ENCODE results near the gene TMEM138.

The TMEM138 gene

GRCh38 chr11:61359516-61359915 is 2.7 kb upstream of the TMEM138 start:
- H3K27ac ChIP-seq = no peak overlapping the region
- TF ChIP-seq, protein P1, sequence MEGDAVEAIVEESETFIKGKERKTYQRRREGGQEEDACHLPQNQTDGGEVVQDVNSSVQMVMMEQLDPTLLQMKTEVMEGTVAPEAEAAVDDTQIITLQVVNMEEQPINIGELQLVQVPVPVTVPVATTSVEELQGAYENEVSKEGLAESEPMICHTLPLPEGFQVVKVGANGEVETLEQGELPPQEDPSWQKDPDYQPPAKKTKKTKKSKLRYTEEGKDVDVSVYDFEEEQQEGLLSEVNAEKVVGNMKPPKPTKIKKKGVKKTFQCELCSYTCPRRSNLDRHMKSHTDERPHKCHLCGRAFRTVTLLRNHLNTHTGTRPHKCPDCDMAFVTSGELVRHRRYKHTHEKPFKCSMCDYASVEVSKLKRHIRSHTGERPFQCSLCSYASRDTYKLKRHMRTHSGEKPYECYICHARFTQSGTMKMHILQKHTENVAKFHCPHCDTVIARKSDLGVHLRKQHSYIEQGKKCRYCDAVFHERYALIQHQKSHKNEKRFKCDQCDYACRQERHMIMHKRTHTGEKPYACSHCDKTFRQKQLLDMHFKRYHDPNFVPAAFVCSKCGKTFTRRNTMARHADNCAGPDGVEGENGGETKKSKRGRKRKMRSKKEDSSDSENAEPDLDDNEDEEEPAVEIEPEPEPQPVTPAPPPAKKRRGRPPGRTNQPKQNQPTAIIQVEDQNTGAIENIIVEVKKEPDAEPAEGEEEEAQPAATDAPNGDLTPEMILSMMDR (conservative IDR thresholded peaks at IDR 0.05) = no peak
- TF ChIP-seq ZFX (IDR thresholded peaks at IDR 0.05) = no peak

DNA sequence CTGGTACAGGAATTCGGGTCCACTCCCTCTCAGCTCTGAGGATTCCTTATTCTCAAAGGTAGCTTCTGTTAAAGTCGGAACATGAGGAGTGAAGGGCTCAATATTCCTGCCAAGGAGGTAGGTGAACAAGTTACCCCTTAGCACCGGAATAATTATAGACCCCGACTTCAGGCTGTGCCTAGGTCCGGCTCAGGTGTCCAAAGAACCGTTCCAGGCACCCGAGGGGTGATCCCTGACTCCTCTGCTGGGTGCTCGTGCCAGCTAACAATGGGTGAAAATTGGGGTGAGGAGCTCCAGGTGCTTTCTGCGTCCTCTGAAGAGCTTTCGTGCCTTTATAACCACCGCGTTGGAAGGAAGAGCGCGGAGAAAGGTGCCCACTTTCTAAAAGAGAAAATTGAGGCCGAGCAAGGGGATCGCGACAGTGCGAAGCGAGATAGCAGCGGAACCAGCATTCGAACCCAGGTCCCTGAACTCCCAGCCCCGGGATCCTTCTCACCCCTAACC is 885 bp upstream of the TMEM138 start:
- TF ChIP-seq, protein P1 (conservative IDR thresholded peaks at IDR 0.05) = no peak
- H3K27ac ChIP-seq = peak overlapping the region; percentile 93

- peak overlapping the region; percentile 93 for H3K27ac ChIP-seq
- TF ChIP-seq ZFX (IDR thresholded peaks at IDR 0.05) = no peak
- TF ChIP-seq, protein P1 (conservative IDR thresholded peaks at IDR 0.05) = no peak
Observed at GRCh38 chr11:61362542-61362875, 335 bp downstream of the TMEM138 start.

GRCh38 chr11:61364012-61364675 is 2.0 kb downstream of the TMEM138 start:
- H3K27ac ChIP-seq = no peak overlapping the region
- no peak for TF ChIP-seq ZFX (IDR thresholded peaks at IDR 0.05)
- TF ChIP-seq, protein P1 (conservative IDR thresholded peaks at IDR 0.05) = no peak

DNA sequence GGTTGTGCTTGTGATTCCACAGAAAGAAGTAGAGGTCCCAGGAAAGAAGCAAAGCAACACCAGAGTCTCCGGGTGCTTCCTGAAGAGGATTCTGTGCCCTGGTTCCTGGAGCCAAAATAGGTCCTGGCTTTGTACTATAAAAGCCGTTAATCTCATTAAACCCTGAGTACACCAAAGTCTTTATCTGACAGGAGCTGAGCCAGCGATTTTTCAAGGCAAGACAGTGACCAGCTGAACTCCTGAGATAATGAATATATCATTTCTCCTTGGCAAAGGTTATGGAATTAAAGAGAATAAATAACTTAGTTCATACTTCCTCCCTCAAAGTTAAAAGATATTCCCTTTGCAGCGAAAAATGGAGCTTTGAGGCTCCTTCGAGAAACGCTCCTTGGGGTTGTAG is 5.2 kb downstream of the TMEM138 start:
- H3K27ac ChIP-seq = peak overlapping the region; percentile 83
- no peak for TF ChIP-seq ZFX (IDR thresholded peaks at IDR 0.05)
- TF ChIP-seq, protein P1 (conservative IDR thresholded peaks at IDR 0.05) = no peak

- peak overlapping the region; percentile 83 for H3K27ac ChIP-seq
- TF ChIP-seq, protein P1 (conservative IDR thresholded peaks at IDR 0.05) = no peak
- no peak for TF ChIP-seq ZFX (IDR thresholded peaks at IDR 0.05)
Observed at GRCh38 chr11:61368646-61369045, 6.5 kb downstream of the TMEM138 start.

- TF ChIP-seq ZFX (IDR thresholded peaks at IDR 0.05) = no peak
- TF ChIP-seq, protein P1 (conservative IDR thresholded peaks at IDR 0.05) = no peak
- no peak overlapping the region for H3K27ac ChIP-seq
Observed at GRCh38 chr11:61369372-61370348, 7.5 kb downstream of the TMEM138 start.
